Osteocyte (in vitro differentiated cells): ENCODE results near the gene MNAT1. TPM values are rescaled to one million over a fixed set of nuclear protein-coding genes. Genes with fewer than 3 reads are reported as not detected.
A peak's percentile ranks its signal among the peaks of the same experiment; 100 is the strongest.
"Not testable (repeated sequence)": the region's sequence is repeated elsewhere in the genome, so short reads cannot be mapped to it uniquely, and the experiment has no call there.

Source experiments
- DNase-seq: peaks from one replicate; pipeline ENCODE4 v3.0.0; 2021; ENCODE audit warnings: mixed read lengths; ENCODE audit not compliant: unreplicated experiment; ENCODE audit errors: extremely low spot score
- H3K27ac Mint-ChIP-seq: one replicate; pipeline ENCODE4 v1.8.0; 2021; ENCODE audit warnings: mild to moderate bottlenecking, mixed read lengths; ENCODE audit not compliant: unreplicated experiment
- H3K27me3 Mint-ChIP-seq: one replicate; pipeline ENCODE4 v1.8.0; 2021; ENCODE audit warnings: mixed read lengths; ENCODE audit not compliant: unreplicated experiment
- H3K36me3 Mint-ChIP-seq: one replicate; pipeline ENCODE4 v1.8.0; 2021; ENCODE audit warnings: mixed read lengths; ENCODE audit not compliant: unreplicated experiment
- H3K4me1 Mint-ChIP-seq: one replicate; pipeline ENCODE4 v1.8.0; 2021; ENCODE audit warnings: mixed read lengths; ENCODE audit not compliant: unreplicated experiment
- H3K4me3 Mint-ChIP-seq: one replicate; pipeline ENCODE4 v1.8.0; 2021; ENCODE audit warnings: mild to moderate bottlenecking, moderate library complexity, mixed read lengths; ENCODE audit not compliant: unreplicated experiment
- H3K9me3 Mint-ChIP-seq: one replicate; pipeline ENCODE4 v1.8.0; 2021; ENCODE audit warnings: mixed read lengths; ENCODE audit not compliant: unreplicated experiment
- total RNA-seq: library from RNA; stranded (reverse); gene quantifications from 2 replicates; pipeline ENCODE4 v1.2.1, GENCODE V29; 2021
- TF ChIP-seq, protein P1 (sequence below): fragments of 200-600 bp; sonication (generic); IDR thresholded peaks from 2 replicates; pipeline ENCODE4 v1.5.0; 2021; ENCODE audit warnings: antibody characterized with exemption, mild to moderate bottlenecking, moderate library complexity

Gene MNAT1
- total RNA-seq, 1 donor from 2014 or later = 59.9 TPM

DNA sequence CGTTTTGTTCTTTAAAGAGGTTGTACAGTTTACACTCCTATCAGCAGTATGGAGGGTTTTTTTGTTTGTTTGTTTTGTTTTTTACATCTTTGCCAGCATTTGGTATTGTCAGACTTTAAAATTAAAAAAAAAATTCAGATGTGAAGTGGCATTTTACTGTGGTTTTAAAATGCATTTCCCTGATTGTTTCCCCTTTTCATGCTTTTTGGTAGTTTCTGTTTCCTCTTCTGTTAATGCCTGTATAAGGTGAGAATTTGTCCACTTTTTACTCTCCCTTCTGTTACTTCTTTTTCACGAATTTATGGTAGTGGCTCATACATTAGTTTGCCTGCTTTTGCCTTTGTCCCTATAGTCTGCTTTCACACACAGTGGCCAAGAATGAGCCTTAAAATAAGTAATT lies 36.6 kb downstream of the MNAT1 start:
- no peaks in the 10 kb centered on the region for H3K9me3 Mint-ChIP-seq
- TF ChIP-seq, protein P1, sequence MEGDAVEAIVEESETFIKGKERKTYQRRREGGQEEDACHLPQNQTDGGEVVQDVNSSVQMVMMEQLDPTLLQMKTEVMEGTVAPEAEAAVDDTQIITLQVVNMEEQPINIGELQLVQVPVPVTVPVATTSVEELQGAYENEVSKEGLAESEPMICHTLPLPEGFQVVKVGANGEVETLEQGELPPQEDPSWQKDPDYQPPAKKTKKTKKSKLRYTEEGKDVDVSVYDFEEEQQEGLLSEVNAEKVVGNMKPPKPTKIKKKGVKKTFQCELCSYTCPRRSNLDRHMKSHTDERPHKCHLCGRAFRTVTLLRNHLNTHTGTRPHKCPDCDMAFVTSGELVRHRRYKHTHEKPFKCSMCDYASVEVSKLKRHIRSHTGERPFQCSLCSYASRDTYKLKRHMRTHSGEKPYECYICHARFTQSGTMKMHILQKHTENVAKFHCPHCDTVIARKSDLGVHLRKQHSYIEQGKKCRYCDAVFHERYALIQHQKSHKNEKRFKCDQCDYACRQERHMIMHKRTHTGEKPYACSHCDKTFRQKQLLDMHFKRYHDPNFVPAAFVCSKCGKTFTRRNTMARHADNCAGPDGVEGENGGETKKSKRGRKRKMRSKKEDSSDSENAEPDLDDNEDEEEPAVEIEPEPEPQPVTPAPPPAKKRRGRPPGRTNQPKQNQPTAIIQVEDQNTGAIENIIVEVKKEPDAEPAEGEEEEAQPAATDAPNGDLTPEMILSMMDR = no peak
- no peak for DNase-seq
- H3K4me1 Mint-ChIP-seq = peaks cover 5% of the 10 kb centered on the region
- H3K36me3 Mint-ChIP-seq = no peaks in the 10 kb centered on the region
- no peak overlapping the region for H3K27ac Mint-ChIP-seq
- no peak overlapping the region for H3K4me3 Mint-ChIP-seq
- no peaks in the 10 kb centered on the region for H3K27me3 Mint-ChIP-seq

DNA sequence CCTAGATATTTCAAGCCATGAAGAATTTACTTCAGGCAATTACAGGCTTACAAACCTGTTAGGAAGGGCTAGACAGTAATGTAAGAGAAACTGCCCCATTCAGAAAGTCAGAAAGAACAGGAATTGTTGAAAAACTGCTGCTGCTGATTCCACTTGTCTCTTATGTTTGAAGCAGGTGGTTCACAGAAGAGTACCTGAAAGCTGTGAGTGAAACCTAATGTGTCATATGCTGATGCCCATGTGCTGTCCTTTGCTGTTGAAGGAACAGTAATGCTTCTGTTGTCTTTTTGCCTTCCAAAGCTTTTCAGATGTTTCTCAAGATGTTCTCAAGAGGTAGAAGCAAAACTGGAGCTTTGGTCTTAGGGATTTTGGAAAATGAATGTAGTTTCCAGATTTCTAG lies 39.0 kb downstream of the MNAT1 start:
- Mint-ChIP-seq H3K9me3 (no peaks in the 10 kb centered on the region), H3K27me3 (no peaks in the 10 kb centered on the region), H3K4me3 (no peak overlapping the region), H3K36me3 (no peaks in the 10 kb centered on the region), H3K4me1 (peaks cover 16% of the 10 kb centered on the region), H3K27ac (no peak overlapping the region)
- no peak for DNase-seq
- TF ChIP-seq, protein P1 = no peak

DNA sequence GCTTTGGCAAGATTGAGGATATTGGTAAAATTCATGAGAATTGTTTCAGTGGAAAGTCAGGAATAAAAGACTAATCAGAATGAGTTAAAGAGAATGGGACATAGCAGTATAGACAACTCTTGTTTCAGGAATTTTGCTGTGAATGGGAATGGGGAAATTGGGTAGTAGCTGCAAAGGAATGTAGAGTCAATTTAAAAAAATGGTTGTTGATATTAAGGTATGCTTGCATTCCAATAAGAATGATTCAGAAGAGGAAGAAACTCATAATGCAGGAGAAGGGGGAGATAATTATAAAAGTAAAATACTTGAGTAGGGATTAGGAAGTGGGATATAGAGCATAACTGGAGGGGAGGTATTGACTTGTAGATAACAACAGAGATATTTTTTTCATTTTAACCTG lies 40.7 kb downstream of the MNAT1 start:
- no peak for DNase-seq
- Mint-ChIP-seq H3K4me3 (no peak overlapping the region), H3K9me3 (no peaks in the 10 kb centered on the region), H3K27me3 (no peaks in the 10 kb centered on the region), H3K4me1 (peaks cover 16% of the 10 kb centered on the region), H3K27ac (no peak overlapping the region), H3K36me3 (no peaks in the 10 kb centered on the region)
- TF ChIP-seq, protein P1 = no peak

GRCh38 chr14:60777856-60778578 lies 43.5 kb downstream of the MNAT1 start:
- no peak overlapping the region for H3K4me3 Mint-ChIP-seq
- peaks cover 18% of the 10 kb centered on the region for H3K4me1 Mint-ChIP-seq
- DNase-seq = no peak
- no peaks in the 10 kb centered on the region for H3K36me3 Mint-ChIP-seq
- no peaks in the 10 kb centered on the region for H3K9me3 Mint-ChIP-seq
- no peaks in the 10 kb centered on the region for H3K27me3 Mint-ChIP-seq
- H3K27ac Mint-ChIP-seq = peak overlapping the region; percentile 15
- TF ChIP-seq, protein P1 = no peak

- not testable (repeated sequence) for H3K4me3 Mint-ChIP-seq, H3K9me3 Mint-ChIP-seq, DNase-seq, H3K27ac Mint-ChIP-seq, H3K27me3 Mint-ChIP-seq, H3K36me3 Mint-ChIP-seq
- H3K4me1 Mint-ChIP-seq = peaks cover 20% of the 10 kb centered on the region
These were observed 45.4 kb downstream of the MNAT1 start for GRCh38 chr14:60779745-60780514.

GRCh38 chr14:60780558-60780957 lies 46.0 kb downstream of the MNAT1 start:
- not testable (repeated sequence) for H3K4me3 Mint-ChIP-seq, H3K36me3 Mint-ChIP-seq

More at GRCh38 chr14:60780558-60780957, 46.0 kb downstream of the MNAT1 start:
- H3K4me1 Mint-ChIP-seq = peaks cover 20% of the 10 kb centered on the region
- DNase-seq, H3K27me3 Mint-ChIP-seq, H3K27ac Mint-ChIP-seq, H3K9me3 Mint-ChIP-seq: not testable (repeated sequence)
